Stimulated activated CD8-positive, alpha-beta memory T cell treated with anti-CD3 and anti-CD28 coated beads, Interleukin-12 subunit alpha, Interleukin-12 subunit beta, amount 100 ng/mL, for 24 hours (primary cell): ENCODE data around the gene USP17L12.
"Not testable (repeated sequence)": the region's sequence is repeated elsewhere in the genome, so short reads cannot be mapped to it uniquely, and the experiment has no call there.

Source experiments
- DNase-seq: peaks from one replicate; pipeline ENCODE4 v3.0.0-alpha.2; 2020; ENCODE audit errors: extremely low read depth

The USP17L12 gene, protein sequence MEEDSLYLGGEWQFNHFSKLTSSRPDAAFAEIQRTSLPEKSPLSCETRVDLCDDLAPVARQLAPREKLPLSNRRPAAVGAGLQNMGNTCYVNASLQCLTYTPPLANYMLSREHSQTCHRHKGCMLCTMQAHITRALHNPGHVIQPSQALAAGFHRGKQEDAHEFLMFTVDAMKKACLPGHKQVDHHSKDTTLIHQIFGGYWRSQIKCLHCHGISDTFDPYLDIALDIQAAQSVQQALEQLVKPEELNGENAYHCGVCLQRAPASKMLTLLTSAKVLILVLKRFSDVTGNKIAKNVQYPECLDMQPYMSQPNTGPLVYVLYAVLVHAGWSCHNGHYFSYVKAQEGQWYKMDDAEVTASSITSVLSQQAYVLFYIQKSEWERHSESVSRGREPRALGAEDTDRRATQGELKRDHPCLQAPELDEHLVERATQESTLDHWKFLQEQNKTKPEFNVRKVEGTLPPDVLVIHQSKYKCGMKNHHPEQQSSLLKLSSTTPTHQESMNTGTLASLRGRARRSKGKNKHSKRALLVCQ

GRCh38 chr4:9219852-9220251, at the start of gene USP17L12:
Gene USP17L12 (plus strand): TSS chr4:9220152. CDS start chr4:9220152, 0 bp downstream.
- not testable (repeated sequence) for DNase-seq

GRCh38 chr4:9210357-9210756, 9.6 kb upstream of the USP17L12 start, which contains the start of gene USP17L10:
Gene USP17L10 (plus strand): TSS chr4:9210657. CDS start chr4:9210657, 0 bp downstream.
- DNase-seq, result not testable (repeated sequence)

DNA sequence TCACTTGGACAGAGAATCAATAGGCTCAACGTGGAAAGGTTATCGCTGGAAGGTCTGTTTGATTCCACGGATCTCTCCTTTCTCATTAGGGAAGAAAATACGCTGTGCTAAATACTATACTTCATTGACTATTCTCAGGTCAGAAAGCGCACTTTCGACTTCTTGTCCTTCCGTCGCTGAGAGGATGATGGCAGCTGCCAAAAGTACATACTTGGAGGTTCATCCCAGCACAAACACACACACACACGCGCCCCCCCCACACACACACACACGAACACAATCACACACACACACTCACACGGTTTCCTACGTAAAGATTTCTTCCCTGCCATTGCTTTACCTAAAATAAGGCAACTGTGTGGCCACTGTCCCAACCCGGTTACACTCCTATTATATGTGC, 5.3 kb upstream of the USP17L12 start:
- DNase-seq, result not testable (repeated sequence)

DNA sequence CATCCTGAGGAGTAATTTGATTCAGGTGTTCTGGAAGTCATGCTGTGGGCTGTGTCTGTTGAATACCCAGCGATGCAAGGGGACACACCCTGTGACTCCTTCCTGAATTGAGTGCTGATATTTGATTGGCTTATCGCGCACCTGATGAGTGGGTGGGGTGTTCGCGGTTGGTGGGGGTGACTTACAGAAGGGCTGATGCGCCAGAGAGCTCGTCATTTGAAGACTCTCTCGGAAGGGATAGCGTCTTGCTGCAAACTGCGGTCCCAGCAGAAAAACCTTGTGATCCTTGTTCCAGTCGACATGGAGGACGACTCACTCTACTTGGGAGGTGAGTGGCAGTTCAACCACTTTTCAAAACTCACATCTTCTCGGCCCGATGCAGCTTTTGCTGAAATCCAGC, 4.8 kb upstream of the USP17L12 start, which contains the start of gene USP17L11:
Gene USP17L11, plus strand, starts transcription at position 301 of the 400 bp plus-strand sequence. Its CDS starts 0 bp downstream, at position 301.
- not testable (repeated sequence) for DNase-seq

GRCh38 chr4:9224596-9224995, 4.6 kb downstream of the USP17L12 start, which contains the start of gene USP17L13:
Gene USP17L13 (plus strand): TSS chr4:9224896. CDS start chr4:9224896, 0 bp downstream.
- not testable (repeated sequence) for DNase-seq

- DNase-seq, result not testable (repeated sequence)
Observed at GRCh38 chr4:9230249-9230648, 10.3 kb downstream of the USP17L12 start.

DNA sequence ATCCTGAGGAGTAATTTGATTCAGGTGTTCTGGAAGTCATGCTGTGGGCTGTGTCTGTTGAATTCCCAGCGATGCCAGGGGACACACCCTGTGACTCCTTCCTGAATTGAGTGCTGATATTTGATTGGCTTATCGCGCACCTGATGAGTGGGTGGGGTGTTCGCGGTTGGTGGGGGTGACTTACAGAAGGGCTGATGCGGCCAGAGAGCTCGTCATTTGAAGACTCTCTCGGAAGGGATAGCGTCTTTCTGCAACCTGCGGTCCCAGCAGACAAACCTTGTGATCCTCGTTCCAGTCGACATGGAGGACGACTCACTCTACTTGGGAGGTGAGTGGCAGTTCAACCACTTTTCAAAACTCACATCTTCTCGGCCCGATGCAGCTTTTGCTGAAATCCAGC, 14.1 kb downstream of the USP17L12 start, which contains the start of gene USP17L15:
Gene USP17L15, plus strand, starts transcription at position 301 of the 400 bp plus-strand sequence. Its CDS starts 0 bp downstream, at position 301.
- DNase-seq, result not testable (repeated sequence)

GRCh38 chr4:9238461-9238860, 18.5 kb downstream of the USP17L12 start:
- DNase-seq, result not testable (repeated sequence)

- DNase-seq, result not testable (repeated sequence)
Observed at GRCh38 chr4:9243579-9243978, 23.6 kb downstream of the USP17L12 start, which contains the start of gene USP17L17. Gene USP17L17 (plus strand): TSS chr4:9243879. CDS start chr4:9243879, 0 bp downstream.

GRCh38 chr4:9247953-9248680, 28.2 kb downstream of the USP17L12 start, which contains the start of gene USP17L18:
Gene USP17L18 (plus strand): TSS chr4:9248630. CDS start chr4:9248630, 0 bp downstream.
- DNase-seq, result not testable (repeated sequence)

DNA sequence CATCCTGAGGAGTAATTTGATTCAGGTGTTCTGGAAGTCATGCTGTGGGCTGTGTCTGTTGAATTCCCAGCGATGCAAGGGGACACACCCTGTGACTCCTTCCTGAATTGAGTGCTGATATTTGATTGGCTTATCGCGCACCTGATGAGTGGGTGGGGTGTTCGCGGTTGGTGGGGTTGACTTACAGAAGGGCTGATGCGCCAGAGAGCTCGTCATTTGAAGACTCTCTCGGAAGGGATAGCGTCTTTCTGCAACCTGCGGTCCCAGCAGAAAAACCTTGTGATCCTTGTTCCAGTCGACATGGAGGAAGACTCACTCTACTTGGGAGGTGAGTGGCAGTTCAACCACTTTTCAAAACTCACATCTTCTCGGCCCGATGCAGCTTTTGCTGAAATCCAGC, 33.1 kb downstream of the USP17L12 start, which contains the start of gene USP17L19:
Gene USP17L19, plus strand, starts transcription at position 301 of the 400 bp plus-strand sequence. Its CDS starts 0 bp downstream, at position 301.
- DNase-seq, result not testable (repeated sequence)

DNA sequence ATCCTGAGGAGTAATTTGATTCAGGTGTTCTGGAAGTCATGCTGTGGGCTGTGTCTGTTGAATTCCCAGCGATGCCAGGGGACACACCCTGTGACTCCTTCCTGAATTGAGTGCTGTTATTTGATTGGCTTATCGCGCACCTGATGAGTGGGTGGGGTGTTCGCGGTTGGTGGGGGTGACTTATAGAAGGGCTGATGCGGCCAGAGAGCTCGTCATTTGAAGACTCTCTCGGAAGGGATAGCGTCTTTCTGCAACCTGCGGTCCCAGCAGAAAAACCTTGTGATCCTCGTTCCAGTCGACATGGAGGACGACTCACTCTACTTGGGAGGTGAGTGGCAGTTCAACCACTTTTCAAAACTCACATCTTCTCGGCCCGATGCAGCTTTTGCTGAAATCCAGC, 37.9 kb downstream of the USP17L12 start, which contains the start of gene USP17L20:
Gene USP17L20, plus strand, starts transcription at position 301 of the 400 bp plus-strand sequence. Its CDS starts 0 bp downstream, at position 301.
- DNase-seq, result not testable (repeated sequence)

DNA sequence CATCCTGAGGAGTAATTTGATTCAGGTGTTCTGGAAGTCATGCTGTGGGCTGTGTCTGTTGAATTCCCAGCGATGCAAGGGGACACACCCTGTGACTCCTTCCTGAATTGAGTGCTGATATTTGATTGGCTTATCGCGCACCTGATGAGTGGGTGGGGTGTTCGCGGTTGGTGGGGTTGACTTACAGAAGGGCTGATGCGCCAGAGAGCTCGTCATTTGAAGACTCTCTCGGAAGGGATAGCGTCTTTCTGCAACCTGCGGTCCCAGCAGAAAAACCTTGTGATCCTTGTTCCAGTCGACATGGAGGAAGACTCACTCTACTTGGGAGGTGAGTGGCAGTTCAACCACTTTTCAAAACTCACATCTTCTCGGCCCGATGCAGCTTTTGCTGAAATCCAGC, 42.6 kb downstream of the USP17L12 start, which contains the start of gene USP17L21:
Gene USP17L21, plus strand, starts transcription at position 301 of the 400 bp plus-strand sequence. Its CDS starts 0 bp downstream, at position 301.
- not testable (repeated sequence) for DNase-seq

DNA sequence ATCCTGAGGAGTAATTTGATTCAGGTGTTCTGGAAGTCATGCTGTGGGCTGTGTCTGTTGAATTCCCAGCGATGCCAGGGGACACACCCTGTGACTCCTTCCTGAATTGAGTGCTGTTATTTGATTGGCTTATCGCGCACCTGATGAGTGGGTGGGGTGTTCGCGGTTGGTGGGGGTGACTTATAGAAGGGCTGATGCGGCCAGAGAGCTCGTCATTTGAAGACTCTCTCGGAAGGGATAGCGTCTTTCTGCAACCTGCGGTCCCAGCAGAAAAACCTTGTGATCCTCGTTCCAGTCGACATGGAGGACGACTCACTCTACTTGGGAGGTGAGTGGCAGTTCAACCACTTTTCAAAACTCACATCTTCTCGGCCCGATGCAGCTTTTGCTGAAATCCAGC, 47.4 kb downstream of the USP17L12 start, which contains the start of gene USP17L22:
Gene USP17L22, plus strand, starts transcription at position 301 of the 400 bp plus-strand sequence. Its CDS starts 0 bp downstream, at position 301.
- DNase-seq, result not testable (repeated sequence)
